ENCODE measurements around the gene PTPN4. TPM values are rescaled to one million over a fixed set of nuclear protein-coding genes. Genes with fewer than 3 reads are reported as not detected.

PTPN4 gene
- total and polyA plus RNA-seq, 12 donors: 5.2 to 56.5 (median 40.6) TPM

- no peak for DNase-seq
- Histone ChIP-seq H3K36me3 (replicated peaks in 1 of 2) (no peaks in the 10 kb centered on the region), H3K9me3 (replicated peaks in 1 of 3) (no peaks in the 10 kb centered on the region), H3K4me3 (no peak overlapping the region), H3K27ac (no peak overlapping the region), H3K4me1 (replicated peaks in 1 of 2) (no peaks in the 10 kb centered on the region), H3K27me3 (no peaks in the 10 kb centered on the region)
- intact Hi-C loops (cut with DNase I): no loop called here
- WGBS, 4 donors: 92 to 98% (median 97%) methylated on average over 1 of the region's 1 CpG
- TF ChIP-seq POLR2A (IDR thresholded peaks at IDR 0.05): no peak
- TF ChIP-seq, protein P1, sequence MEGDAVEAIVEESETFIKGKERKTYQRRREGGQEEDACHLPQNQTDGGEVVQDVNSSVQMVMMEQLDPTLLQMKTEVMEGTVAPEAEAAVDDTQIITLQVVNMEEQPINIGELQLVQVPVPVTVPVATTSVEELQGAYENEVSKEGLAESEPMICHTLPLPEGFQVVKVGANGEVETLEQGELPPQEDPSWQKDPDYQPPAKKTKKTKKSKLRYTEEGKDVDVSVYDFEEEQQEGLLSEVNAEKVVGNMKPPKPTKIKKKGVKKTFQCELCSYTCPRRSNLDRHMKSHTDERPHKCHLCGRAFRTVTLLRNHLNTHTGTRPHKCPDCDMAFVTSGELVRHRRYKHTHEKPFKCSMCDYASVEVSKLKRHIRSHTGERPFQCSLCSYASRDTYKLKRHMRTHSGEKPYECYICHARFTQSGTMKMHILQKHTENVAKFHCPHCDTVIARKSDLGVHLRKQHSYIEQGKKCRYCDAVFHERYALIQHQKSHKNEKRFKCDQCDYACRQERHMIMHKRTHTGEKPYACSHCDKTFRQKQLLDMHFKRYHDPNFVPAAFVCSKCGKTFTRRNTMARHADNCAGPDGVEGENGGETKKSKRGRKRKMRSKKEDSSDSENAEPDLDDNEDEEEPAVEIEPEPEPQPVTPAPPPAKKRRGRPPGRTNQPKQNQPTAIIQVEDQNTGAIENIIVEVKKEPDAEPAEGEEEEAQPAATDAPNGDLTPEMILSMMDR (IDR thresholded peaks at IDR 0.05): no peak
Measured at GRCh38 chr2:119921825-119922224, 162.1 kb downstream of the PTPN4 start.

DNA sequence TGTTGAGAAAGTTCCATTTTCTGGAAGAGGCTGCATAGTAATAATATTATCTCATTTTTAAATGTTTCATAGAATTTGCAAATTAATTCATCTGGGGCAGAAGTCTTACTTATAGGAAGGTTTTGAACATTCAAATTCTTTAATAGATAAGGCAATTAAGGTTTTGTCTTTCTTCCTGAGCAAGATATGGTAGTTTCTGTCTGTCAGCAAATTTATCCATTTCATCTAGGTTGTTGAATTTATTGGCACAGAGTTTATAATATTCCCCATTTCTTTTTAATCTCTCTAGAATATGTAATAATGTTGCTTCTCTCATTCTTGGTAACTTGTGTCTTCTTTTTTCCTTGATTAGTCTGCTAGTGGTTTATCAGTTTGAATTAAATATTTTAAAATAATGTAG lies 163.0 kb downstream of the PTPN4 start:
- Histone ChIP-seq H3K4me1 (replicated peaks in 1 of 2) (no peaks in the 10 kb centered on the region), H3K27me3 (no peaks in the 10 kb centered on the region), H3K36me3 (replicated peaks in 1 of 2) (no peaks in the 10 kb centered on the region), H3K27ac (no peak overlapping the region), H3K4me3 (no peak overlapping the region), H3K9me3 (replicated peaks in 1 of 3) (no peaks in the 10 kb centered on the region)
- no peak for DNase-seq
- TF ChIP-seq, protein P1 (IDR thresholded peaks at IDR 0.05): no peak
- no peak for TF ChIP-seq POLR2A (IDR thresholded peaks at IDR 0.05)
- intact Hi-C loops (cut with DNase I): no loop called here

DNA sequence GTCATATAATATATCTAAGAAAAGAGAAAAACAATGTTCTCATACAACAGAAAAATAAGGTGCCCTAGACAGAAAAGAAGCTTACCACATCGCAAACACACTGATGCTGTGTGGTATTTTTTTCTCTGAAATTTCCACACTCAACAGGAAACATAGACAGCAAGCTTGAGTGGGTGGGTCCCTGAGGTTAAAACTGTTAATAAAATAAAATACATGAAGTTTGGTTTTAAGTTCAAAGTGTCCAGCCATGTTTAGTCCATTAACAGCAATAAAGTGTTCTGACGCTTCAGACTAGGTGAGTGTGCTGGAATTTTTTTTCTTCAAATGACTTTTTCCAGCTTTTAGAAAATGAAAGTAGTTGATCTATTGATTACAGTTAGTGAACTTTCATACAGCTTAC lies 169.8 kb downstream of the PTPN4 start:
- intact Hi-C loops (cut with DNase I): no loop called here
- Histone ChIP-seq H3K9me3 (replicated peaks in 1 of 3) (no peaks in the 10 kb centered on the region), H3K27me3 (no peaks in the 10 kb centered on the region), H3K4me1 (replicated peaks in 1 of 2) (no peaks in the 10 kb centered on the region), H3K4me3 (no peak overlapping the region), H3K36me3 (replicated peaks in 1 of 2) (no peaks in the 10 kb centered on the region), H3K27ac (no peak overlapping the region)
- WGBS, 4 donors: 80 to 90% (median 84%) methylated on average over 2 of the region's 2 CpGs
- TF ChIP-seq, protein P1 (IDR thresholded peaks at IDR 0.05): no peak
- no peak for TF ChIP-seq POLR2A (IDR thresholded peaks at IDR 0.05)
- DNase-seq: no peak

- Histone ChIP-seq H3K4me3 (no peak overlapping the region), H3K27ac (no peak overlapping the region), H3K27me3 (no peaks in the 10 kb centered on the region), H3K9me3 (replicated peaks in 1 of 3) (no peaks in the 10 kb centered on the region), H3K36me3 (replicated peaks in 1 of 2) (no peaks in the 10 kb centered on the region), H3K4me1 (replicated peaks in 1 of 2) (no peaks in the 10 kb centered on the region)
- WGBS, 4 donors: 97 to 100% (median 99%) methylated on average over 2 of the region's 2 CpGs
- no peak for DNase-seq
- intact Hi-C loops (cut with DNase I): no loop called here
- TF ChIP-seq, protein P1 (IDR thresholded peaks at IDR 0.05): no peak
- TF ChIP-seq POLR2A (IDR thresholded peaks at IDR 0.05): no peak
Measured at GRCh38 chr2:119932809-119933208, 173.1 kb downstream of the PTPN4 start.

All from adrenal gland (tissue), 12 donors.